Stomach smooth muscle (tissue), 2 donors: ENCODE data around the gene NPFFR1.

ENCODE experiments used
- H3K27ac ChIP-seq: one replicate; pipeline ENCODE4 v1.7.0; 2013; ENCODE audit warnings: mild to moderate bottlenecking, low read length, inconsistent platforms
- H3K27me3 ChIP-seq, 2 donors: one replicate each; pipeline ENCODE4 v1.7.0; 2013; ENCODE audit warnings: low read length in 2 of 2; ENCODE audit not compliant: insufficient read depth in 2 of 2, control insufficient read depth in 1 of 2
- H3K36me3 ChIP-seq, 2 donors: one replicate each; pipeline ENCODE4 v1.7.0; 2013; ENCODE audit warnings: low read length in 2 of 2; ENCODE audit not compliant: control insufficient read depth in 2 of 2, insufficient read depth in 2 of 2
- H3K4me1 ChIP-seq: one replicate; pipeline ENCODE4 v1.7.0; 2013; ENCODE audit warnings: low read length; ENCODE audit not compliant: control insufficient read depth, insufficient read depth
- H3K4me3 ChIP-seq, 2 donors: one replicate each; pipeline ENCODE4 v1.7.0; 2013; ENCODE audit warnings: low read length in 2 of 2
- H3K9ac ChIP-seq, 2 donors: one replicate each; pipeline ENCODE4 v1.7.0; 2013; ENCODE audit warnings: low read length in 2 of 2, mild to moderate bottlenecking in 1 of 2
- H3K9me3 ChIP-seq, 2 donors: one replicate each; pipeline ENCODE4 v1.7.0; 2013; ENCODE audit warnings: low read length in 2 of 2; ENCODE audit not compliant: control insufficient read depth in 2 of 2
- donor health status: healthy.
- donor health status: Pancreatic carcinoma.

NPFFR1 gene

GRCh38 chr10:70315276-70315675, 31.5 kb upstream of the NPFFR1 start:
- Histone ChIP-seq H3K27me3 (no peaks in the 10 kb centered on the region), H3K4me1 (peaks cover 5% of the 10 kb centered on the region), H3K9me3 (no peaks in the 10 kb centered on the region), H3K36me3 (peaks cover 2 to 7% of the 10 kb centered on the region in 2 donors), H3K4me3 (no peak overlapping the region), H3K27ac (no peak overlapping the region), H3K9ac (no peak overlapping the region)

GRCh38 chr10:70312972-70313371, 29.2 kb upstream of the NPFFR1 start:
- Histone ChIP-seq H3K4me3 (no peak overlapping the region), H3K27me3 (no peaks in the 10 kb centered on the region), H3K36me3 (peaks cover 2 to 4% of the 10 kb centered on the region in 2 donors), H3K9ac (no peak overlapping the region), H3K27ac (no peak overlapping the region), H3K4me1 (peaks cover 5% of the 10 kb centered on the region), H3K9me3 (no peaks in the 10 kb centered on the region)

DNA sequence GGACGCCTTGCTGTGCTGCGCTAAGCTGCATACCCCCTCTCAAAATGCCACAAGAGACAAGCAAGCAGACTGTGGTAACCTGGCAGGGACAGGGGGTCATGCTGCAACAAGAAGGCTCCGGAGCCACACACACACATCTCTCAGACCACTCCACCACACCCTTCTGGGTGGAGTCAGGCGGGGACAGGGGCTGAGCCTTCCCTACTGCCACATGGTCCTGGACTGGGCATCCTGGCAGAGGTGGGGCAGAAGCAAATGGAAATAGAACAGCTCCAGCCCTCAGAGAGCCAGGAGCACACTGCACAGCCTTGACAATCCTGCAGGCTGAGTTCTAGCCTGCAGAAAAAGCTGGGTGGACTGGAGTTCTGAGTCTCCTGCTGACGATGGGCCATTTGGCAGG, 28.4 kb upstream of the NPFFR1 start:
- H3K4me1 ChIP-seq, result peaks cover 7% of the 10 kb centered on the region

GRCh38 chr10:70311698-70312097, 27.9 kb upstream of the NPFFR1 start:
- Histone ChIP-seq H3K27ac (no peak overlapping the region), H3K36me3 (peaks cover 2 to 4% of the 10 kb centered on the region in 2 donors), H3K9me3 (no peaks in the 10 kb centered on the region), H3K27me3 (no peaks in the 10 kb centered on the region), H3K9ac (no peak overlapping the region), H3K4me3 (no peak overlapping the region), H3K4me1 (peaks cover 9% of the 10 kb centered on the region)

More for the DNA sequence above, 28.4 kb upstream of the NPFFR1 start:
- H3K9me3 ChIP-seq, result no peaks in the 10 kb centered on the region
- H3K36me3 ChIP-seq, result peaks cover 2 to 4% of the 10 kb centered on the region in 2 donors
- no peaks in the 10 kb centered on the region for H3K27me3 ChIP-seq
- H3K4me3 ChIP-seq, result no peak overlapping the region
- no peak overlapping the region for H3K9ac ChIP-seq
- H3K27ac ChIP-seq, result no peak overlapping the region

DNA sequence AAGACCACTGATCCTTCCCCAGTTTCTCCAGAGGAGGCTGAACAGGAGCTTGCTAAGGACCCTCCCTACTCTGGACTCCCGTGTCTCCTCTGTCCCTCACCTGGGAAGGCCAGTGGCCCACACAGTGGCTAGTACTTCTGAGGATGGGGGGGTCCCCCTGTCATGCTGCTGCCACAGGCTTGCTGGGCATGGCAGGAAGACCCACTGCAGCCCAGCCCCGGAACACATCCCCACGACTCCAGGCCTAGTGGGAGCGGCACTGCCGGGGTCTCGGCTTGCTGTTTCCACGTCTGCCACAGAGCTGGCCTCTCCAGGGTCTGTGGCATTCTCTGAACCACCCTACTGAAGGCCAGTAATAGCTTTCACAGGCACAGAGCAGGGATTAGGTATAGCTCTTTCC, 25.9 kb upstream of the NPFFR1 start:
- Histone ChIP-seq H3K4me3 (no peak overlapping the region), H3K9ac (no peak overlapping the region), H3K27ac (no peak overlapping the region), H3K36me3 (peaks cover 0 to 2% of the 10 kb centered on the region in 2 donors), H3K9me3 (no peaks in the 10 kb centered on the region), H3K27me3 (no peaks in the 10 kb centered on the region), H3K4me1 (peaks cover 9% of the 10 kb centered on the region)

DNA sequence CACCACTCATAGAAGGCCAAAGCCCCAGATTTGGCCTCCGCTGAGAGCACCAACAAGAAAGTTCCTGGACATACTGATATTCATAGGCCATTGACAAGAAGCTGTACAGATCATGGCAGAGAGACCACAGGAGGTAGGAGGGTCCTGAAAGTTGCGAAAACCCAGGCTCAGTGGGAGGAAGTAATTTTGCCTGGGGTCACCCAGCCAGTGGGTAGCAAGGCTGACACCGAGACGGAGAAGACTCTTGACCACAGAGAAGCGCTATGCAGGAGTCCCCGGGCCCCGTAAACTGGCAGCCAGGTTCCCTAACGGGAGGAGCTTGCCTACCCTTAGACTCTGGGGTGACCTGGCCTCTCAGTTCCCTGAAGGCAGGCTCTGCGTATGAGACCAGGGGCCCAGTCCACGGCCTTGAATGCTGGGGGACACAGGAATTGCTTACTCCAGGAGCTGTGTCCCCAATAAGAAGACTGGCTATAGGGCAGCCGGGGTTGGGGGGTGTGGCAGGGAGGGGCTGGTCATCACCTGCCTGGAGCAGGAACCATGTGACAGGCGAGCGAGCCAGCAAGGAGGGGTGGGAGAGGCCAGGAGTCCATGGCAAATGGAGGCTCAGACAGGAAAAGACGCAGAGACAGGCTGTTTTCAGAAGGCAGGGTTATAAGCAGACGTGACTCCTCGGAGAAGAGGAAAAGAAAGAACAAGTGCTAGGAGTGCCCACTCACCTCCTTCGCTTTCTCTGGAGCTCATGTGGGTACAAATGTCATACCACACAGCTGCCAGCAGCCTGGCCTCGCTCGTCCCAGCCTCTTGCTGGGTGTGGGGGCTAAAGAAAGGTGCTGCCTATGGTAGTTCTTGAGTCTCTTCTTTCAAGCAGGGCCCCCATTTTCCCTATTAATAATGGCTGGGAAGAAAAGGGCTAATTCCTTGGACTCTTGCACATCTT, 24.6 kb upstream of the NPFFR1 start:
- H3K4me3 ChIP-seq, result no peak overlapping the region
- no peaks in the 10 kb centered on the region for H3K27me3 ChIP-seq
- H3K9ac ChIP-seq, result no peak overlapping the region
- H3K4me1 ChIP-seq, result peaks cover 9% of the 10 kb centered on the region
- H3K36me3 ChIP-seq, result peaks cover 0 to 2% of the 10 kb centered on the region in 2 donors
- no peaks in the 10 kb centered on the region for H3K9me3 ChIP-seq
- H3K27ac ChIP-seq, result no peak overlapping the region

DNA sequence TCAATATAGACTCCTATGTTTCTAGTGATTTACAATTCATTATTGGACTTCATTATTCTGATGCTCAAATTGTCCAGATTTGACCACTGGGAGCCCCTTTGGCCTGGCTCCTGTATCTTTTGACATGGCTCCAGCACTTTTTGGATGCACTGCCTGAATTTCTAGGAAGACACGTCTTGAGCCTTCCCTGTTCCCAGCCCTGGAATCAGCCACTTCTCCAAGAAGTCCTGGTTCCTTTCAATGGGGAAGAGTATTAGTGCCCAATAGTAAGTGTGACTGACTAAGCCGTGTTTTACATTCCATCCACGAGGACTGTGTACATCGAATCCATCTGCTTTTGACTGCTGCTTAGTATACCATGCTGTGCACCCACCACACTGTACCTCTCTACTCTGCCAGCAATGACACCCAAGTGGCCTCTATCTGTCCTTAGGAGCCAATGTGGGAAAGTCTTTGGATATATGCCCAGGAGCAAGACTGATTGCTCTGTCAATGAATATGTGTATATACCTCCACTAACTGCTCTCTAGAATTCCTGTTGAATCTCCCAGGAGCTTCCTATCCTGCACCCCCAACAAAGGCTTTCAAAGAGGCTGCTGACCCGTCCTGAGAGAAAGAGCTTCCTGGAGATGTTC, 23.2 kb upstream of the NPFFR1 start:
- Histone ChIP-seq H3K27me3 (no peaks in the 10 kb centered on the region), H3K4me1 (peaks cover 6% of the 10 kb centered on the region), H3K36me3 (peaks cover 0 to 2% of the 10 kb centered on the region in 2 donors), H3K9ac (no peak overlapping the region), H3K9me3 (no peaks in the 10 kb centered on the region), H3K27ac (no peak overlapping the region), H3K4me3 (no peak overlapping the region)

GRCh38 chr10:70306181-70306705, 22.4 kb upstream of the NPFFR1 start:
- no peaks in the 10 kb centered on the region for H3K27me3 ChIP-seq
- H3K4me1 ChIP-seq, result peaks cover 6% of the 10 kb centered on the region
- peaks cover 0 to 2% of the 10 kb centered on the region in 2 donors for H3K36me3 ChIP-seq
- no peaks in the 10 kb centered on the region for H3K9me3 ChIP-seq
- no peak overlapping the region for H3K4me3 ChIP-seq
- no peak overlapping the region for H3K9ac ChIP-seq
- H3K27ac ChIP-seq, result no peak overlapping the region

DNA sequence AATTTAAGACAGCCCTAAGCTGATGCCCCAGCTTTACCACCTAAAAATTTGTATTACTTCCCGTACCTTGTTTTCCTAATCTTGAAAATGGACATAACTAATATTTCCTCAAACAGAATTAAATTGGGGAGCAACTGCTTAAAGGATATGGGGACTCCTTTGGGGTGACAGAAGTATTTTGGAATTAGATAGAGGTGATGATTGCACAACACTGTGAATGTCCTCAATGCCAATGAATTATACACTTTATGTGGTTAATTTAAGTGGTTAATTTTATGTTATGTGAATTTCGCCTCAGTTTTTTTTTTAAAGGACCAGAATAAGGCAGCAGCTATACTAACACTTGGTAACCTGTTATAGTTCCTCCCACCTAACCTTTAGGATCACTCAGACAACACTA, 19.9 kb upstream of the NPFFR1 start:
- Histone ChIP-seq H3K4me3 (no peak overlapping the region), H3K9ac (no peak overlapping the region), H3K4me1 (peaks cover 6% of the 10 kb centered on the region), H3K9me3 (no peaks in the 10 kb centered on the region), H3K27me3 (no peaks in the 10 kb centered on the region), H3K27ac (no peak overlapping the region), H3K36me3 (peaks cover 0 to 9% of the 10 kb centered on the region in 2 donors)

- Histone ChIP-seq H3K9me3 (no peaks in the 10 kb centered on the region), H3K4me1 (peaks cover 4% of the 10 kb centered on the region), H3K27ac (no peak overlapping the region), H3K36me3 (peaks cover 0 to 9% of the 10 kb centered on the region in 2 donors), H3K9ac (no peak overlapping the region), H3K4me3 (no peak overlapping the region), H3K27me3 (no peaks in the 10 kb centered on the region)
These were observed 18.5 kb upstream of the NPFFR1 start for GRCh38 chr10:70302292-70302691.
